Upper lobe of left lung (tissue), 4 donors: ENCODE results near the gene ATXN2L.

ENCODE experiments used
- CTCF ChIP-seq, 6 experiments: fragments of 450-650 bp in 4 of 6; fragments of 200-600 bp in 2 of 6; sonication (generic) in 2 of 6; IDR thresholded peaks; one replicate each; pipeline ENCODE4 v1.5.1; 2016 to 2019; ENCODE audit warnings: antibody characterized with exemption in 6 of 6
- POLR2AphosphoS5 ChIP-seq, 2 donors: sonication (generic); formaldehyde crosslinking; IDR thresholded peaks; one replicate each; pipeline ENCODE4 v1.5.1; 2017; ENCODE audit warnings: antibody characterized with exemption in 2 of 2

DNA sequence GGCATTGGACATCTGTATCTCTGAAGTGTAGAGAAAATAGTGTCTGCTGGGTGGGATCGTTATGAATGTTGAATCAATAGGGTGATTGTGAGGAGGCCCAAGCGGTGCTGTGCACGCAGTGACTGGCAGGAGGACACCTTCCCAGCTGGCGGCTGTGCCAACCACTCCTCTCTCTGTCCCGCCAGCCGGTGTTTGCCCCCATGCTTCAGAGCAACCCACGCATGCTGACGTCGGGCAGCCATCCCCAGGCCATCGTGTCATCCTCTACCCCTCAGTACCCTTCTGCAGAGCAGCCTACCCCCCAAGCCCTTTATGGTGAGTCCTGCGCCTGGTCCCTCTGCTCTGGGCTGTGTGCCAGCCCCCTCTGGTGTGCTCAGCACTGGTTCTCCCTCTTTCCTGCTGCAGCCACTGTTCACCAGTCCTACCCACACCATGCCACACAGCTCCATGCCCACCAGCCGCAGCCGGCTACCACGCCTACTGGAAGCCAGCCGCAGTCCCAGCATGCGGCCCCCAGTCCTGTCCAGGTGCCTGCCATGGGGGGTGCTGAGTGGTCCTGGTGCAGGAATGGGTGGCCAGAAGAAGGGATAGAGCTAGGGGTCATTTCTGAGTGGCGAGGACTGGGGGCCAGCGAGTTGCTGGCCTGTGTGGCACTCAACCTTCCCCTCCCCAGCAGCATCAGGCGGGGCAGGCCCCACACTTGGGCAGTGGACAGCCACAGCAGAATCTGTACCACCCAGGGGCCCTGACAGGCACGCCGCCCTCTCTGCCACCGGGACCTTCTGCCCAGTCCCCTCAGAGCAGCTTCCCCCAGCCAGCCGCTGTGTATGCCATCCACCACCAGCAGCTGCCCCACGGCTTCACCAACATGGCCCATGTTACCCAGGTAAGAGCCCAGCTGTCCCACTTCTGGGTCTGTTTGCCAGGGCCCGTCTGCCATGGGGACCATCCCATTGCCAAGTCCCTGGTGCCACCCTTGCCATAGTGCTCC, 12.4 kb downstream of the ATXN2L start:
- no peak for TF ChIP-seq CTCF (IDR thresholded peaks at IDR 0.05)
- TF ChIP-seq POLR2AphosphoS5 (IDR thresholded peaks at IDR 0.05), result no peak
